AG04450 (cell line): ENCODE results near the gene GPX8. TPM values are rescaled to one million over a fixed set of nuclear protein-coding genes. Genes with fewer than 3 reads are reported as not detected.

Source experiments
- CTCF ChIA-PET: fragments of 300-600, 350-600 bp; formaldehyde crosslinking; extraction: SDS; loops from one replicate; lab custom pipeline; 2022; ENCODE audit warnings: antibody characterized with exemption, inconsistent platforms; lab: Charles Lee
- POLR2A ChIA-PET: fragments of 350-600 bp; formaldehyde crosslinking; extraction: SDS; loops from one replicate; lab custom pipeline; 2021; ENCODE audit warnings: antibody characterized with exemption, inconsistent platforms; lab: Yijun Ruan, JAX
- DNase-seq: peaks from one replicate; pipeline ENCODE4 v3.0.0-alpha.2; 2011; ENCODE audit warnings: low read depth, low spot score
- H3K27ac ChIP-seq: one replicate; pipeline ENCODE4 v1.5.1; 2012; ENCODE audit warnings: low read depth, low read length, control low read depth
- H3K27me3 ChIP-seq: one replicate; pipeline ENCODE4 v1.6.0; 2012; ENCODE audit warnings: low read length; ENCODE audit not compliant: control insufficient read depth, insufficient read depth
- H3K4me3 ChIP-seq: 2 replicates; pipeline ENCODE4 v1.5.1; 2011; ENCODE audit warnings: mild to moderate bottlenecking, low read depth, low read length, control low read depth
- H3K9me3 ChIP-seq: 2 replicates; pipeline ENCODE4 v1.5.1; 2012; ENCODE audit warnings: low read length; ENCODE audit not compliant: control insufficient read depth, insufficient read depth
- CTCF ChIP-seq: IDR thresholded peaks from 2 replicates; pipeline ENCODE4 v1.5.1; 2011; ENCODE audit warnings: low read depth, low read length, control low read depth, inconsistent platforms
- polyA plus RNA-seq: library from polyadenylated mRNA; depleted of rRNA; stranded (reverse); fragments of >200 nt; gene quantifications from 2 replicates; pipeline ENCODE4 v1.2.3, GENCODE V29; 2011

Gene GPX8
- polyA plus RNA-seq, 1 experiment: 317 TPM

- no peak overlapping the region for H3K4me3 ChIP-seq
- ChIA-PET POLR2A (interaction anchor here (1.1 kb wide), 1 partner anchor 136 kb away, joined by 3 read pairs; the partner anchor contains the start of genes DHX29 and MTREX), CTCF (interaction anchor here (0.6 to 2.2 kb wide), 5 partner anchors 9 to 538 kb away, joined by 3 to 18 read pairs (median 8); partner anchors contain the start of gene GPX8)
- DNase-seq: no peak
- H3K27me3 ChIP-seq: peaks cover 30% of the 10 kb centered on the region
- H3K9me3 ChIP-seq: no peaks in the 10 kb centered on the region; the same call in 1 of the 2 replicates
- H3K27ac ChIP-seq: no peak overlapping the region
- no peak for TF ChIP-seq CTCF
Observed at GRCh38 chr5:55171471-55171870, 11.5 kb downstream of the GPX8 start.

GRCh38 chr5:55172051-55172899 lies 12.3 kb downstream of the GPX8 start:
- ChIA-PET POLR2A (interaction anchor here (1.1 kb wide), 1 partner anchor 135 kb away, joined by 3 read pairs; the partner anchor contains the start of genes DHX29 and MTREX), CTCF (interaction anchor here (0.6 to 2.2 kb wide), 5 partner anchors 10 to 267 kb away, joined by 3 to 18 read pairs (median 4); partner anchors contain the start of gene GPX8)
- no peak overlapping the region for H3K27ac ChIP-seq

GRCh38 chr5:55172937-55173686 lies 13.1 kb downstream of the GPX8 start, which contains the start of gene CDC20B:
CDC20B (minus strand) TSS chr5:55173177; CDS start chr5:55173000, 177 bp downstream.
- POLR2A ChIA-PET: interaction anchor here (0.6 kb wide), 1 partner anchor 71 kb away, joined by 4 read pairs; no protein-coding TSS in a partner anchor

More at GRCh38 chr5:55172051-55172899, 12.3 kb downstream of the GPX8 start:
- TF ChIP-seq CTCF: peak; percentile 87
- Histone ChIP-seq H3K27me3 (peaks cover 38% of the 10 kb centered on the region), H3K9me3 (no peaks in the 10 kb centered on the region; the same call in 1 of the 2 replicates), H3K4me3 (peak overlapping the region; percentile 61)
- DNase-seq: peak; percentile 36

GRCh38 chr5:55173687-55174230 lies 13.8 kb downstream of the GPX8 start:
- H3K9me3 ChIP-seq: no peaks in the 10 kb centered on the region; the same call in 1 of the 2 replicates
- H3K27ac ChIP-seq: no peak overlapping the region
- DNase-seq: no peak
- H3K27me3 ChIP-seq: peaks cover 51% of the 10 kb centered on the region
- no peak for TF ChIP-seq CTCF
- POLR2A ChIA-PET: interaction anchor here (0.6 kb wide), 1 partner anchor 70 kb away, joined by 4 read pairs; no protein-coding TSS in a partner anchor
- CTCF ChIA-PET: no interaction called here
- peak overlapping the region; percentile 57 for H3K4me3 ChIP-seq

More at GRCh38 chr5:55172937-55173686, 13.1 kb downstream of the GPX8 start, which contains the start of gene CDC20B:
- Histone ChIP-seq H3K27ac (no peak within 1 kb of the TSS), H3K27me3 (peaks cover 46% of the 10 kb centered on the region), H3K4me3 (peak within 1 kb of the TSS; percentile 61), H3K9me3 (no peaks in the 10 kb centered on the region; the same call in 1 of the 2 replicates)
- CTCF ChIA-PET: interaction anchor here (1.0 to 2.2 kb wide), 2 partner anchors 11 to 13 kb away, joined by 4 to 18 read pairs; partner anchors contain the start of gene GPX8
- no peak for TF ChIP-seq CTCF
- DNase-seq: no peak
